NCI-H345 treated with DMSO at 0.1 percent for 48 hours (cell line): ENCODE results near the gene RNF31.
"Not testable (repeated sequence)": the region's sequence is repeated elsewhere in the genome, so short reads cannot be mapped to it uniquely, and the experiment has no call there.

Source experiments
- DNase-seq: peaks from one replicate; lab custom pipeline; 2025; ENCODE audit not compliant: unreplicated experiment; lab: John Stamatoyannopoulos, UW

Gene RNF31

GRCh38 chr14:24198814-24199524 is 51.7 kb downstream of the RNF31 start:
- no peak for DNase-seq

- not testable (repeated sequence) for DNase-seq
Measured at GRCh38 chr14:24202538-24202937, 55.2 kb downstream of the RNF31 start.

- DNase-seq = not testable (repeated sequence)
Measured at GRCh38 chr14:24203249-24203886, 56.1 kb downstream of the RNF31 start.

GRCh38 chr14:24204163-24205146 is 57.2 kb downstream of the RNF31 start:
- DNase-seq = no peak

- no peak for DNase-seq
Measured at GRCh38 chr14:24206260-24207103, 59.2 kb downstream of the RNF31 start.

GRCh38 chr14:24207104-24207551 is 59.8 kb downstream of the RNF31 start:
- no peak for DNase-seq

GRCh38 chr14:24207625-24208024 is 60.3 kb downstream of the RNF31 start:
- DNase-seq = no peak
